Kidney (tissue), 14 donors: Measurements from ENCODE around the gene EIF4G3. TPM values are rescaled to one million over a fixed set of nuclear protein-coding genes. Genes with fewer than 3 reads are reported as not detected.

Source experiments
- DNase-seq, 5 donors: peaks; one replicate each; pipeline ENCODE4 v3.0.0-alpha.2; 2013 to 2020
- FAIRE-seq: peaks from 2 replicates; lab custom pipeline; 2012; peaks lifted over from hg19 to GRCh38; lab: Jason Lieb, UNC
- H3K27ac ChIP-seq, 2 donors: one replicate each; pipeline ENCODE4 v1.7.0; 2013; ENCODE audit warnings: low read depth in 2 of 2, low read length in 2 of 2, inconsistent platforms in 1 of 2
- H3K27me3 ChIP-seq: one replicate; pipeline ENCODE4 v1.7.1; 2013; ENCODE audit warnings: low read length, inconsistent platforms; ENCODE audit not compliant: control insufficient read depth, insufficient read depth
- H3K36me3 ChIP-seq, 3 donors: one replicate each; pipeline versions ENCODE4 v1.7.0 to v1.7.1; 2013; ENCODE audit warnings: low read length in 3 of 3, control low read depth in 1 of 3, inconsistent platforms in 1 of 3; ENCODE audit not compliant: insufficient read depth in 3 of 3, control insufficient read depth in 2 of 3
- H3K4me1 ChIP-seq, 3 donors: one replicate each; pipeline versions ENCODE4 v1.7.0 to v1.7.1; 2013; ENCODE audit warnings: low read length in 3 of 3, inconsistent platforms in 1 of 3, low read depth in 1 of 3; ENCODE audit not compliant: control insufficient read depth in 2 of 3, insufficient read depth in 2 of 3
- H3K4me3 ChIP-seq, 3 donors: one replicate each; pipeline versions ENCODE4 v1.7.0 to v1.8.1; 2013; ENCODE audit warnings: low read length in 3 of 3, control low read depth in 1 of 3, inconsistent platforms in 1 of 3
- H3K9ac ChIP-seq, 3 donors: one replicate each; pipeline versions ENCODE4 v1.7.0 to v1.7.1; 2013; ENCODE audit warnings: low read length in 3 of 3, control low read depth in 1 of 3, inconsistent platforms in 1 of 3
- H3K9me3 ChIP-seq, 3 donors: one replicate each; pipeline versions ENCODE4 v1.7.0 to v1.7.1; 2013; ENCODE audit warnings: low read length in 3 of 3, control low read depth in 1 of 3, inconsistent platforms in 1 of 3; ENCODE audit not compliant: control insufficient read depth in 2 of 3, insufficient read depth in 1 of 3
- CTCF ChIP-seq: IDR thresholded peaks from 3 replicates; pipeline ENCODE4 v1.5.1; 2012; ENCODE audit warnings: mild to moderate bottlenecking, moderate library complexity, borderline replicate concordance; ENCODE audit not compliant: insufficient read depth; ENCODE audit errors: extremely low read depth
- intact Hi-C: fragments of 100-400 bp; cut with DNase I; formaldehyde crosslinking; loops from one replicate; pipeline ENCODE4 v1.11.1; 2022
- polyA plus RNA-seq: library from polyadenylated mRNA; stranded (reverse); fragments of 350-450 nt; fragmentation: Illumina TruSeq; extraction: RNeasy Lipid Tissue Mini Kit (QIAGEN cat#74804); gene quantifications from one replicate; pipeline ENCODE4 v1.2.3, GENCODE V29; 2014; ENCODE audit warnings: low read depth, low replicate concordance; ENCODE audit not compliant: insufficient read depth
- total RNA-seq: library from RNA; stranded (reverse); fragmentation: NEBNext Ultra II Directional; extraction: Animal tissue kit (Norgen Biotek cat#: 25700); gene quantifications from one replicate; pipeline ENCODE4 v1.2.1, GENCODE V29; 2021
- donor health status: control.
- donor health status: control.
- donor health status: control.
- donor health status: control.
- donor health status: control.
- donor health status: DM: yes; HTN: yes; CAD: no.
- donor health status: Normal renal cell carcinoma (clear cell type).

Gene EIF4G3
- total and polyA plus RNA-seq, 2 donors from 2014 or later: 14.8 to 61.6 TPM

DNA sequence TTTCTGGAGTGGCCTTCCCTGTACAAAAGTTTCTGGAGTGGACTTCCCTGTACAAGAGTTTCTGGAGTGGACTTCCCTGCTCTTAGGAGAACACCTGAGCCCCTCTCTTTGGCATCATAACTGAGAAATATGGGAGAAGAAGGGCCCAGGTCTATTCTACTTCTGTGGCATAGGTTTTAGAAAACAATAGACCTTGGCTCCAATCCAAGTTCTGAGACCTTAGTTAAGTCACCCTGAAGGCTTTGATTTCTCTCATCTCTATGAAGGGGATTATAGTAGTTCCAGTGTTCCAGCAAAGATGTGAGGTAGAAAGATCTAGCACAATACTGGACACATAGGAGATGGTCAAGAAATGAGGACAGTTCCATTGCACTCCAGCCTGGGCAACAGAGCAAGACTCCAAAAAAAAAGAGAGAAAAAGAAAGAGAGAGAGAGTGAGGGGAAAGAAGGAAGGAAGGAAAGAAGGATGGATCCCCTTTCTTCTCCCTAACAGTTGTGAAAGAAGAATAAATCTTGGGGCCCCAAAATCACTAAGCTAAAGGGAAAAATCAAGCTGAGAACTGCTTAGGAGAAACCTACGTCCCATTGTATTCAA is 13.3 kb upstream of the EIF4G3 start:
- no peak for DNase-seq
- FAIRE-seq: no peak
- intact Hi-C loops: loop anchor here (10.0 kb wide), 1 partner anchor 495 kb away; no protein-coding TSS in a partner anchor
- H3K9me3 ChIP-seq: no peaks in the 10 kb centered on the region
- no peak overlapping the region for H3K9ac ChIP-seq
- H3K27me3 ChIP-seq: no peaks in the 10 kb centered on the region
- H3K4me1 ChIP-seq: no peaks in the 10 kb centered on the region
- no peaks in the 10 kb centered on the region for H3K36me3 ChIP-seq
- no peak overlapping the region for H3K4me3 ChIP-seq
- no peak overlapping the region for H3K27ac ChIP-seq
- TF ChIP-seq CTCF: no peak

DNA sequence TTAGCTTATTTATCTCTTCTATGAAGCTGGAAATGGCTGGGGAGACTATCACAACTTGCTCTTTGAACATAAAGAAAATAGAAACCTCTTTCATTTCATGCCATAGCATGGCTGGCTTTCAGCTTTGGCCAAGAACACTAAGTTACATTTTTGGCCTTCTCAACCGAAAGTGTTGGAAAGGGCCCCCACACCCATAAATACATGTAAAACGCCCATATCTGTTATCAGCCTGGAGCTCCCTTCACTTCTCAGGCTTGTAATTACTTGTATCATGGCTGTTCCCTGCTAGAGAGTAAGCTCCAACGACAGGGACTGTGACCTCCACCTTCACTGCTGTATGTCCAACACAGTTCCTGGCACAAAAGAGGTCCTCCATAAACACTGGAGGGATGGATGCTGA is 12.7 kb upstream of the EIF4G3 start:
- no peak for DNase-seq
- Histone ChIP-seq H3K27ac (no peak overlapping the region), H3K36me3 (no peaks in the 10 kb centered on the region), H3K4me1 (no peaks in the 10 kb centered on the region), H3K9ac (no peak overlapping the region), H3K9me3 (no peaks in the 10 kb centered on the region), H3K4me3 (no peak overlapping the region), H3K27me3 (no peaks in the 10 kb centered on the region)
- intact Hi-C loops: no loop called here
- FAIRE-seq: no peak
- no peak for TF ChIP-seq CTCF

GRCh38 chr1:21188235-21188634 is 11.5 kb upstream of the EIF4G3 start:
- Histone ChIP-seq H3K36me3 (no peaks in the 10 kb centered on the region), H3K9ac (no peak overlapping the region), H3K27ac (no peak overlapping the region), H3K27me3 (no peaks in the 10 kb centered on the region), H3K9me3 (no peaks in the 10 kb centered on the region), H3K4me3 (no peak overlapping the region), H3K4me1 (no peaks in the 10 kb centered on the region)
- no peak for TF ChIP-seq CTCF
- no peak for FAIRE-seq
- intact Hi-C loops: no loop called here
- DNase-seq: peak in 1 of 5 donors; percentile 18
